Pancreas (tissue), 10 donors: ENCODE data around the gene EPB41L3. TPM values are rescaled to one million over a fixed set of nuclear protein-coding genes. Genes with fewer than 3 reads are reported as not detected.

ENCODE experiments used
- ATAC-seq, 4 donors: fragments of 200-7000 bp; cut with Tn5 transposase; one replicate each; pipeline versions ENCODE4 v1.8.0 to v1.9.1; 2020; ENCODE audit warnings: mild to moderate bottlenecking in 4 of 4, moderate library complexity in 4 of 4
- DNase-seq, 6 donors: peaks; one replicate each; pipeline ENCODE4 v3.0.0-alpha.2; 2020
- FAIRE-seq: peaks from 2 replicates; lab custom pipeline; 2012; peaks lifted over from hg19 to GRCh38; lab: Jason Lieb, UNC
- H3K27ac ChIP-seq, 4 donors: fragments of 200-600 bp; sonication (generic); 1 replicate in 3 of 4; 2 replicates in 1 of 4; pipeline versions ENCODE4 v1.5.0 to v1.8.0; 2020
- H3K27me3 ChIP-seq, 4 donors: fragments of 200-600 bp; one replicate each; pipeline ENCODE4 v1.8.0; 2021
- H3K36me3 ChIP-seq, 3 donors: fragments of 200-600 bp; sonication (generic) in 1 of 3; one replicate each; pipeline versions ENCODE4 v1.5.0 to v1.8.0; 2020 to 2021
- H3K4me1 ChIP-seq, 3 donors: fragments of 200-600 bp; one replicate each; pipeline ENCODE4 v1.8.0; 2021
- H3K4me3 ChIP-seq, 4 donors: fragments of 200-600 bp; sonication (generic) in 2 of 4; one replicate each; pipeline versions ENCODE4 v1.5.0 to v1.8.0; 2020 to 2021
- H3K9me3 ChIP-seq, 4 donors: fragments of 200-600 bp; one replicate each; pipeline ENCODE4 v1.8.0; 2021
- CTCF ChIP-seq, 4 donors: fragments of 200-600 bp; sonication (generic) in 3 of 4; IDR thresholded peaks; one replicate each; pipeline versions ENCODE4 v1.5.0 to v1.8.0; 2021; ENCODE audit warnings: antibody characterized with exemption in 4 of 4
- WGBS, 2 donors: extraction: QIAGEN DNeasy Blood & Tissue Kit; methylation state at CpG; one replicate each; pipeline ENCODE4 v1.1.7; 2013; 5-methylcytosine and 5-hydroxymethylcytosine counted together
- intact Hi-C, 3 donors: fragments of 100-400 bp; cut with DNase I; formaldehyde crosslinking; loops; one replicate each; pipeline versions ENCODE4 v1.11.1 to v1.14.2; 2022
- polyA plus RNA-seq, 2 donors: library from polyadenylated mRNA; stranded (reverse); fragments of 200-250 nt; gene quantifications; one replicate each; pipeline ENCODE4 v1.2.3, GENCODE V29; 2013
- total RNA-seq, 6 donors: library from RNA; stranded (reverse); fragmentation: NEBNext Ultra II Directional in 4 of 6; extraction: Animal tissue kit (Norgen Biotek cat#: 25700) in 4 of 6; gene quantifications; one replicate each; pipeline versions ENCODE4 v1.2.1 to v1.2.4, GENCODE V29; 2021 to 2023
- donor health status: healthy with polysubstance abuse.
- donor health status: DM: no; HTN: no; CAD: no; lungs with moderate emphysema.
- donor health status: DM: no; HTN: no; CAD: no.
- donor health status: control.
- donor health status: control.
- donor health status: Bipolar disorder and iron deficiency.
- donor health status: DM: yes; HTN: yes; CAD: no.
- donor health status: DM: no; HTN: no; CAD: no.
- donor health status: DM: no; HTN: no; CAD: no.
- donor health status: DM: yes; HTN: yes; CAD: no.

The EPB41L3 gene
- total and polyA plus RNA-seq, 8 donors = 3.8 to 18.3 (median 11.1) TPM

DNA sequence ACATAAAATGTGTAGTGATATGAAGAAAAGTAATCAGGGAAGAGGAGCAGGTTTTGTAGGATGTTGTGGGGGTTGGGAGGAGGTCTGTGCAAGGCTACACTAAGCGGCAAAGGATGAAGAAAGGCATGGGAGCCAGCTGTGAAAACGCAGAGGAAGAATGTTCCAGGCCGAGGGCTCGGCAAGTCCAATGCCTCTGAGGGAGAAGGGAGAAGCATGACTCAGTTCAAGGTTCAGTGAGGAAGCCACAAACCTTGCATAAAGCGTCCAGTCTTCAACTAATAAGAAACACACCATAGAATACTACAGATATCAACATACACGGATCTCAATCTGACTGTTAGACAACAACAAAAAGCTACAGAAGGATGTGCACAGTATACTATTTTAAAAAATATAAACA, 16.2 kb downstream of the EPB41L3 start:
- WGBS, 2 donors = 52 to 65% methylated on average over 6 of the region's 6 CpGs

GRCh38 chr18:5524660-5525059, 19.1 kb downstream of the EPB41L3 start:
- H3K27ac ChIP-seq = no peak overlapping the region
- H3K4me1 ChIP-seq = no peaks in the 10 kb centered on the region
- H3K9me3 ChIP-seq = no peaks in the 10 kb centered on the region
- H3K4me3 ChIP-seq = no peak overlapping the region
- no peak for TF ChIP-seq CTCF (IDR thresholded peaks at IDR 0.05)
- no peak for ATAC-seq
- H3K27me3 ChIP-seq = no peaks in the 10 kb centered on the region
- no peaks in the 10 kb centered on the region for H3K36me3 ChIP-seq
- FAIRE-seq = no peak
- 79 to 91% methylated on average over 3 of the region's 3 CpGs for WGBS, 2 donors
- intact Hi-C loops = no loop called here
- DNase-seq = no peak

More for the DNA sequence above, 16.2 kb downstream of the EPB41L3 start:
- H3K4me1 ChIP-seq = no peaks in the 10 kb centered on the region
- no peak overlapping the region for H3K4me3 ChIP-seq
- FAIRE-seq (no peak), ATAC-seq (peak in 3 of 4 donors; percentile 54 to 78 (median 71)), DNase-seq (no peak)
- H3K9me3 ChIP-seq = no peaks in the 10 kb centered on the region
- H3K36me3 ChIP-seq = no peaks in the 10 kb centered on the region
- TF ChIP-seq CTCF (IDR thresholded peaks at IDR 0.05) = no peak
- no peaks in the 10 kb centered on the region for H3K27me3 ChIP-seq
- H3K27ac ChIP-seq = no peak overlapping the region
- intact Hi-C loops = no loop called here

GRCh38 chr18:5521000-5521399, 22.8 kb downstream of the EPB41L3 start:
- Histone ChIP-seq H3K36me3 (no peaks in the 10 kb centered on the region), H3K27ac (no peak overlapping the region), H3K4me3 (no peak overlapping the region), H3K4me1 (no peaks in the 10 kb centered on the region), H3K9me3 (no peaks in the 10 kb centered on the region), H3K27me3 (no peaks in the 10 kb centered on the region)
- intact Hi-C loops = no loop called here
- DNase-seq (no peak), ATAC-seq (no peak), FAIRE-seq (no peak)
- WGBS, 2 donors = 59 to 82% methylated on average over 2 of the region's 2 CpGs
- TF ChIP-seq CTCF (IDR thresholded peaks at IDR 0.05) = no peak

- WGBS, 2 donors = 73% methylated on average over 1 of the region's 1 CpG
- no peak for TF ChIP-seq CTCF (IDR thresholded peaks at IDR 0.05)
- no peaks in the 10 kb centered on the region for H3K9me3 ChIP-seq
- ATAC-seq (no peak), FAIRE-seq (no peak), DNase-seq (no peak)
- H3K36me3 ChIP-seq = no peaks in the 10 kb centered on the region
- peaks cover 0 to 1% (median 0%) of the 10 kb centered on the region in 3 donors for H3K4me1 ChIP-seq
- intact Hi-C loops = no loop called here
- no peak overlapping the region for H3K27ac ChIP-seq
- no peaks in the 10 kb centered on the region for H3K27me3 ChIP-seq
- H3K4me3 ChIP-seq = no peak overlapping the region
These were observed 23.3 kb downstream of the EPB41L3 start for GRCh38 chr18:5520464-5520863.

- H3K27ac ChIP-seq = no peak overlapping the region
- FAIRE-seq = no peak
These were observed 24.1 kb downstream of the EPB41L3 start for GRCh38 chr18:5519448-5520298.

More at GRCh38 chr18:5519448-5520298, 24.1 kb downstream of the EPB41L3 start:
- TF ChIP-seq CTCF (IDR thresholded peaks at IDR 0.05) = no peak
- DNase-seq (no peak), ATAC-seq (peak in 3 of 4 donors; percentile 29 to 48 (median 35))
- intact Hi-C loops = no loop called here
- no peaks in the 10 kb centered on the region for H3K9me3 ChIP-seq
- H3K27me3 ChIP-seq = no peaks in the 10 kb centered on the region
- WGBS, 2 donors = 66 to 71% methylated on average over 10 of the region's 10 CpGs
- peaks cover 0 to 3% (median 0%) of the 10 kb centered on the region in 3 donors for H3K4me1 ChIP-seq
- H3K4me3 ChIP-seq = no peak overlapping the region
- no peaks in the 10 kb centered on the region for H3K36me3 ChIP-seq
